Skin of body (tissue), 2 donors: ENCODE measurements around the gene FOXB2. TPM values are rescaled to one million over a fixed set of nuclear protein-coding genes. Genes with fewer than 3 reads are reported as not detected.
"Not testable (repeated sequence)": the region's sequence is repeated elsewhere in the genome, so short reads cannot be mapped to it uniquely, and the experiment has no call there.

Source experiments
- DNase-seq: peaks from one replicate; lab custom pipeline; 2025; lab: John Stamatoyannopoulos, UW
- total RNA-seq: library from RNA; depleted of rRNA; stranded (reverse); fragments of >200 nt; gene quantifications from one replicate; pipeline ENCODE4 v1.2.3, GENCODE V29; 2014

Gene FOXB2
- not detected for total RNA-seq

DNA sequence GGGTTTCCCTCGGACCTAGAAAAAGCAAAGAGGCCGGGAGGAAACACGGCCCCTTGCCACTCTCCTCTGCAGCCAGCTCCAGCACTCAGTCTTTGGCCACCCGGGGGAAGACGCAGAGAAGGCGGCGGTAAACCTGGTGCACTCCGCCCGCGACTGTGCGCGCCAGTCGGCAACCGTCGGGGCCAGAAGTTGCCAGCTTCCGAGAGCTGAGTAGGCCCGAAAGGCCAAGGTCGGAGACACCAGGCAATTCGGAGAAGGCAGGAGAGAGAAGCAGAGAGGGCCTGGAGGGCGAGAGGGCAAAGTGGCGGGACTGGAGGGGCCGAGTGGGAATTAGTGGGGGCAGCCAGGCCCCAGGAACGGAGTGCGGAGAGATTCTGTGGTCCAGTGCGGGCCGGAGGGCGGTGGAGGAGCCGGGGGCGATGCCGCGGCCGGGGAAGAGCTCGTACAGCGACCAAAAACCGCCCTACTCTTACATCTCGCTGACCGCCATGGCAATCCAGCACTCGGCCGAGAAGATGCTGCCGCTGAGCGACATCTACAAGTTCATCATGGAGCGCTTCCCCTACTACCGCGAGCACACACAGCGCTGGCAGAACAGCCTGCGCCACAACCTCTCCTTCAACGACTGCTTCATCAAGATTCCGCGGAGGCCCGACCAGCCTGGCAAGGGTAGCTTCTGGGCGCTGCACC lies at the start of gene FOXB2:
Gene FOXB2 (plus strand): TSS at position 420 of the 690 bp plus-strand sequence. CDS start 0 bp downstream, at position 420.
- no peak for DNase-seq

DNA sequence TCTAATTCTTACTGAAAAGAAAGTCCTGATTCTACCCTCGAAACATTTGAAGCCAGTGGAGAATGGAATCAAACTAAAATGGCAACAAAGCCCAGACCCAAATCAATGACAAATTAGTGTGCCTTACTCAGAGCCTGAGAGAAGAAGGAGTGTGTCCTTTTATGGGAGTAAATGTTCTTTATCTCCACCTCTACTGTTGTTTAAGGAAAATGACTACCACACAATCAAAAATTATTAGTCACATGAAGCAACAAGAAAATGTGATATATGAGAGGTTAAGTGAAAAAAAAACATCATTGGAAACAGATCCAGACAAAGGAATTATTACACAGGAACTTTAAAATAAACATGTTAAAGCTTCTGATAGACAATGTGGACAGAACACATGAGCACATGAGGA lies 49.7 kb upstream of the FOXB2 start:
- no peak for DNase-seq

DNA sequence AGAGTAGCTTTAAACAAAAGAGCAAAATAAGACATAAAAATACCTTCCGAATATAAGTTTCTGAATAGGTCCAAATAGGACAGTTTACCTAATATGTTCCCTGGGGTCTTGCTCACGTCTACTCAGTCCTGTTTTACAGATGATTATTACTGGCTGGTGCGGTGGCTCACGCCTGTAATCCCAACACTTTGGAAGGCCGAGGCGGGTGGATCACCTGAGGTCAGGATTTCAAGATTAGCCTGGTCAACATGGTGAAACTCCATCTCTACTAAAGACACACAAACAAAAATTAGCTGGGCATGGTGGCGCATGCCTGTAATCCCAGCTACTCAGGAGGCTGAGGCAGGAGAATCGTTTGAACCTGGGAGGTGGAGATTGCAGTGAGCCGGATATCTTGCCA lies 40.6 kb upstream of the FOXB2 start:
- not testable (repeated sequence) for DNase-seq

DNA sequence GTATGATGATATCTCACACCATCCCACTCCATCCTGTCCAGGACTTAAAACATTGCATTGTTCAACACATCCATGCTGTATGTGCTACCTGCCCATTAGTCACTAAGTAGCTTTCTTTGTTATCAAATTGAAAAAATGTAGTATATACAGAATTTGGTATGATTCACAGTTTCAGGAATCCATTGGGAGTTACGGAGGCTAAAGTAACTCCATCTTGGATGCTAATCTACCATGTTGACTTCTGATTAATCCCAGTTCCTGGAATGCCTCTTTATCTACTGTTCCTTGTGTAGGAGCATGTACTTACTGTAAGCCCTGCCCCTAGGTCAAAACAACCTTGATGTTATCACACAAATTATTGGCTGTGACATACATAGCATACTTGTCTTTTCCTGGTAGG lies 38.9 kb upstream of the FOXB2 start:
- no peak for DNase-seq

DNA sequence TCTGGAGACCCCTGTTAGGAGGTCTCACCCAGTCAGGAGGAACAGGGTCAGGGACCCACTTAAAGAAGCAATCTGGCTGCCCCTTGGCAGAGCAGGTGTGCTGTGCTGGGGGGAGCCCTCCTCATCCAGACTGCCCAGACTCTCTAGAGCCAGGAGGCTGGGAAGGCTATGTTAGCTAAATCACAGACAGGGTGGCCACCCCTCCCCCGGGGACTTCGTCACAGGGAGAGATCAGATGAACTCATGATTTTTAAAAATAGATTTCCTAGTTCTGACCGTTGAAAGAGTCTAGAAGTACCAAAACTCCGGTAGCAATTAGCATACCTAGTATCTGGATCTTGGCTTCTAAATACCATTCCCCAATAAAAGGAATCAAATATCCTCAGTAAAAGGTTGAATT lies 35.0 kb upstream of the FOXB2 start:
- DNase-seq, result no peak

DNA sequence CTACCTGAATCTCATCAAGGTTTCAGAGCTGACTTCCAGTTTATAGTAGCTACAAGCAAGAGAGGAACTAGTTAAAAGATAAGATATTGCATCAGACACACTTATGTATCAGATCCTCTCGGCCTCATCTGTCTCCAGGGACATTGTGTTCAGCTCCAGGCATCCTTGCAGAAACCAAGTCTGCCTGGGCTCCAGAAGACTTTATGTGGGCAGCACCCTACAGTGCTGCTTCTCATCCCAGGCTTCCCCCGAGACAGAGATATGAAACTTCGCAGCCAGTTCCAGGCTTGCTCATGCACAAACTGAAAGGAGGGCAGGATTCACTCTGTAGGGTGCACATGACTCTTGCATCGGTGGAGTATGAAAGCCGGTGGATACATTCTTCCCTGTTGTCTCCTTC lies 33.9 kb upstream of the FOXB2 start:
- no peak for DNase-seq

DNA sequence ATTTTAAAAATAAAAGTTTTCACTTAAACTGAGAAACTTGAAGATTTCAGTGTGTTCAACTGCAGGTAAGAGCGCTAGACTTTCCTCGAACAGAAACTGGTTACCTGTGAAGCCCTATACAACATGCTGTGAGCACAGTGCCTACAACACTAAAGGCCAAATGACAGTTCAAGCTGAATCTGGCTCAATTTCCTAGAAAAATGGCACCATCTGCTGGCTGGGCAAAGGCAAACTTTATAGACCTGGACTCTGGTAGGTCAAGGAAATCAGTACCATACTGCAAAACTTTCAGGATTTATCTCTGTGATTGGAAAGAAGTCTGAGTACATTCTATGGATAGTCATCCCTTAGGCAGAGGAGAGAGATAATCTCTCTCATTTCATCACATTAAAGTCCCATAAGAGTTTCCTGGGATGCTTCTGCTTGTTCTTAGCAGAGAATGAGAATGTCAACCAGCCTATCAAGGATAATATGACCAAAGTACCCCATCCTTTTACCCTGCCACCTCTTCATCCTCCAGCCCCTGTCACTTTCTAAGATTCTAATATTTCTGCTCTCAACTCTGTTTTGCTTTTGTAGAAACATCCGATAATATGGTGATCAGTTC lies 31.8 kb upstream of the FOXB2 start:
- no peak for DNase-seq

DNA sequence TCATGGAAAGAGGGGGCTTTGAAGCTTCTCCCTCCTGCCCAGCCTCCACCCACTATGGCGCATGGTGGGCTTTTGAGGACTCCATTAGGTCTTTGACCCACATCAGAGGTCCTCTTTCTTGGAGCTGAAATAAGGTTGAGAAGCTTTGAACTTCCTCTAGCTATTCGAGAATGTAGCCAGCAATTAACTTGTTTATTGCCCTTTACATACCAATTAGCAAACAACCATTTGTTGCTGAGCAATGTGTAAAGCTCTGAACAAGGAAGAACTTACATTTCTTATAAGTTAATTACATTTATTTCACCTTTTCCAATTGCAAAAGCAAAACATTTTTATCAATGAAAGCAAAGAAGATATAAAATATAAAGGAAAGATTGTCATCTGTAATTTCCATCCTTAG lies 30.5 kb upstream of the FOXB2 start:
- no peak for DNase-seq

DNA sequence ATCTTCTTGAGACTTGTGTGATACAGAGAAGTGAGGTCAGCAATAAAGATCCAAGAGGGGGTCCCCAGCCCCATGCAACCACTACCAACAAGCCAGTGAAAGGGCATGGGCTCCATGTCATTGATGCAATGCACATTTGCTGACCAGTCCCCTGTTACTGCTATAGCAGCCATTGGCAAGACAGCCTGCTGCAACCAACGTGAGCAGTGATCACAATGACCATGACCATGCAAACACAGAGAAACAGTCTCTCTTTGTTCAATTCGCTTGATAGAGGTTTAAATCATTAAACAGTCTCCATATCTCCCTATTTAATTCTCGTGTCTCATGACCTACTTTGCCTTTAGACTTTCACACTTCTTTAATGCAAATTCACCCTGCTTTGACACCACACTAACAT lies 30.0 kb upstream of the FOXB2 start:
- DNase-seq, result no peak

DNA sequence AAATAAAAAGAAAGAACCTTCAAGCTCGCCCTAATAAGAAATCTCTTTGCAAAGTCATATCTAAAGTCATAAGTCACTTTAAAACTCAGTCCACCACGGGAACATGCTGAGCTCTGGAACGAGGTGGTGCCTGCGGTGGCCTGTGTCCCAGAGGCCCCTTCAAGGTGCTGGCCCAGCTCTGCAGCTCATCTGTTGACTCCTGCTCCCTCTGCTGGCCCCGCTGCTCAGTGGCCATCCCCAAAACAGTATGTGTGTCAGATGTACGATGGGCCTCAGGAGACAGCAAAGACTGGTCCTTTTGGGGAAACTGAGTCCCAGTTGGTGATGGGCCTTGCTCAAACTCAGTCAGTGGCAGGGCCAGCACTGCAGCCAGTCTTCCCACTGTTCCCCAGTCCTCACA lies 22.8 kb upstream of the FOXB2 start:
- no peak for DNase-seq

DNA sequence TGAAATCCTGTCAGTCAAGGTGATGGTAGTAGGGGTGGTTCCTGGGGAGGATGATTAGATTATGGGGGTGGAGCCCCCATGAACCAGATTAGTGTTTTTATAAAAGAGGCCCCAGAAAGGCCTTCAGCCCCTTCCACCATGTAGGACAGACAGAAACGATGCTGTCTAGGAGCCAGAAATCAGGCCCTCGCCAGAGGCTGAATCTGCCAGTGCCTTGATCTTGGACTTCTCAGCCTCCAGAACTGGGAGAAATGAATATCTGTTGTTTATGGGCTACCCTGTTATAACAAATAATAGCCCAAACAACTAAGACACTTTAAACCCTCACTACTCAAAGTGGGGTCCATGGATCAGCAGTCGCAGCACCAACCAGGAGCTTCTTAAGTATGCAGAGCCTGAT lies 20.2 kb upstream of the FOXB2 start:
- DNase-seq, result no peak

DNA sequence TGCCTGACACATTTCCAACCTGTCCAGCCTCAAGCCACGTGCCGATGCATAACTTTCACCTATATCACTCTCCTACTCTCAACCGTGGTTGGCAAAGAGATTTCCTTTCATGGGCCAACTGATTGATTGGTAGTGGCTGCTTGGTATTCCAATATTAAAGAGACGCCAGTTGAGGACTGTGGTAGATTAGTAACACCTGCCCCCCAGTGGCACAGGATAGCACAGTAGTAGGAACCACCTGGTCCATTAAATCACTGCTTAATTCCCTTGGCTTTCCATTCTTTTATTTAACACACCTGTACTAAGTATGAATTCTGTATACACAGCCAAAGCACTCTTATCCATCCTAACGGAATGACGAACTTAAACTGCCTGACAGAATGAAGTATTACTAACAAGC lies 19.1 kb upstream of the FOXB2 start:
- no peak for DNase-seq

DNA sequence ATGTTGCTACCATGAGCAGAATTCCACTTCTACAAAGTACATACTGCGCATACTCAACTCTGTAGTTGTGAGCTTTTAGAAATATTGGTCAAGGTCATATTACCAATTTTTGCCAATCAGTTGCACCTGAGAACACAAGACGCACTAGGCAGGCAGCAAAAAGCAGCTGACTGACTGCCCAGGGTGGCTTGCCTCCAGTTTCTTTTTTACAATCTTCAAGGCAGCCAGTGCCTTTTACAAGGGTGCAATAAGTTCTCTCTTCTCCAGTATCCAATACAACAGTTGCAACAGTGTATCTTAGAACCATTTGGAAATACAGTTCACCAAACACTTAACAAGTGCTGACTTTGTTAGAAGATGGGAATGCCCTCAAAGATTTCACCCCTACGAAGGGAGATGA lies 16.1 kb upstream of the FOXB2 start:
- no peak for DNase-seq

DNA sequence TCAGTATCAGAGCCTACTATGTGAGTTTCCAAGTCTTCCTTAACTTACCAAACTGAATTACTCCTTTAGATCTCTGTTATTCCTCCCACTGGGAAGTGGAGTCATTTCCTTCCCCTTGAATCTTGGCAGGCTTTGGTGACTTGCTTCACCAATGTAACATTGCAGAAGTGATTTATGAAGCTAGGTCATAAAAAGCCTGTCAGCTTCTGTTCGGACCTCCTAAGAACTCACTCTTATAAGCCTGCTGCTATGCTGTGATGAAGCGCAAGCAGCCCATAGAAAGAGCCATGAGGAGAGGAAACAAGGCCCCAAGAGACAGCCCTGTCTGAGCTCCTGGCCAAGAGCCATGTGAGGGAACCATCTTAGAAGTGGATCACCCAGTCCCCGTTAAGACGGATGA lies 14.2 kb upstream of the FOXB2 start:
- DNase-seq, result no peak

DNA sequence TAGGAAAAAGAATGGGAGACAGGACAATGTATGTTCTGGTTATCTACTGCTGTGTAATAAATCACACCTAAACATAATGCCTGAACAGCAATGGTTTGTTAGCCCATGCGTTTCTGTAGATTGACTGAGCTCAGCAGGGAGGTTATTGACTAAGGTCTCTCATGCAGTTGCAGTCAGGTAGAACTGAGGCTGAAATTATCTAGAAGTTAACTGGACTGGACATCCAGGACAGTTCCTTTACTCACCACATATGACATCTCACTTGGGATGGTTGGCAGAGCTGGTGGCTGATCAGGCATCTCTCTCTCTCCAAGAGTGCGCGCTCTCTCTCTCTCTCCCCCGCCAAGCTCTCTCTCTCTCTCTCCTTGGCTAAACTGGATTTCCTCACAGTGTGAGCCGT lies 8.9 kb upstream of the FOXB2 start:
- no peak for DNase-seq

DNA sequence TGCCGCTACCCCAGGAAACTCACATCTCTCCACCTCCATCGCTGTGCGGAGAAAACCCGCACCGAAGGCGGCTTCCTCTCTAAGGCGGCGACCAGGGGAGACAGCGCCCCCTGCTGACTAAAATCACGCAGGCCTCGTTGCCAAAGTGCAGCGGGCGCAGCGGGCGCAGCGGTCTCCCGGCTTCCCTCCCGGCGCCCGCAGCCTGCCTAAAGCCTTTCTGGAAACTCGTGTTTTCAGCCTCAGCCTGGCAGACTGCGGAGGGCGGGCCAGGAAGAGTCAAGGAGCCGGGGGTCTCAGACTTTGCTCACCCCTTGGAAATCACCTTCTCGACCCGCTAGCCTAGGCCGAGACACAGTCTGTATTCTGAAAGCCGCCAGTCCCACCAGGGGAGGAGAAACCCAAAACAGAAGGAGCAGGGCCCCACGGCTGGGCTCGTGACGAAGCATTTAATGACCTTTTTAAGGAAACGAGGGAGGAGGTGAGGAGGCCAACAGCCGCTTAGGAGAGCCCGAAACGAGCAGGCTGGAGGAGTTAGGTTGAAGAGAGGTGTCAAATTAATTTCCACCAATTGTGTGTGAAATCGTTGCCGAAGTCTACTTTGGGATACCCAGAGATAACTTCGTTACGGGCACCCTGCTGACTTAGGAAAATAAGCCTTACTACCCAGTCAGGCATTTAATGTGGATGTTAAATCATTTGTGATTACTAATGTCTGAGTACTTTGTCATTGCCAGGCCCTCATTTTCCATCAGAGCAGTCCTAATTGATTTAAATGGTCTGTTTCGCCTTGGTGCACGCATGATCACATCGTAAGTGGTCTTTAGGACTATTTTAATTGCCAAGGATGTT lies 7.3 kb upstream of the FOXB2 start:
- DNase-seq, result no peak

DNA sequence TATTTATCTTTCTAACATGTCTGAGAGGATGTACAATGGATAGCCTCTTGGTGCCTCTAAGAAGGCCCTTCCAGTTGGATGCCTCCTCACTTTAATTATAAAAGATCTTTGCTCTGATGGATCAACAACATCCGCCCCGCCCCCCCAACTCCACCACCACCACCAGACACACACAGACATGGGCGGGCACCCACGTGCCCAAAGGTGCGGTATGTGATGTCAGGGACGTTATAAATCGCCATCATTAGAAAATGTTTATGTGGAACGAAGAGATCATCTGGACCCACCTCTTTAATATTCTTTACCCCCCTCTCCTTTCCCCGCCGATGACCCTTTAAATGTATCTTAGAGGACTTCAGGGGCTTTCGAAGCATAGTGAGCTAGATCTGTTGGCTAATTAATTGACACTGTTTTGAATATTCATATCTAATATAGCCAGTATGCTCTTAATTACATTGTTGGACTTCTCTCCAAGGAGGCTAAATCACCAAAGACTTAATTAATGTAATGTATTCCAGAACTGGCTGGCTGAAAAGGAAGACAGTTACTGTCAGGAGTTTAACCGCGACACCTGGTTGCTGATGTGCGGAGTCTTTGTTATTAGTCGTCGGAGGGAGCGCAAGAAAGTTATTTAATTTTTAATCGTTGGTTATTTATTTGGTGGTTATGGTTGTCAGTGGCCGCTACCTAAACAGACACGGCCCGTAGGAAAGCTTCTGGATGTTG lies 6.1 kb upstream of the FOXB2 start:
- DNase-seq, result no peak

DNA sequence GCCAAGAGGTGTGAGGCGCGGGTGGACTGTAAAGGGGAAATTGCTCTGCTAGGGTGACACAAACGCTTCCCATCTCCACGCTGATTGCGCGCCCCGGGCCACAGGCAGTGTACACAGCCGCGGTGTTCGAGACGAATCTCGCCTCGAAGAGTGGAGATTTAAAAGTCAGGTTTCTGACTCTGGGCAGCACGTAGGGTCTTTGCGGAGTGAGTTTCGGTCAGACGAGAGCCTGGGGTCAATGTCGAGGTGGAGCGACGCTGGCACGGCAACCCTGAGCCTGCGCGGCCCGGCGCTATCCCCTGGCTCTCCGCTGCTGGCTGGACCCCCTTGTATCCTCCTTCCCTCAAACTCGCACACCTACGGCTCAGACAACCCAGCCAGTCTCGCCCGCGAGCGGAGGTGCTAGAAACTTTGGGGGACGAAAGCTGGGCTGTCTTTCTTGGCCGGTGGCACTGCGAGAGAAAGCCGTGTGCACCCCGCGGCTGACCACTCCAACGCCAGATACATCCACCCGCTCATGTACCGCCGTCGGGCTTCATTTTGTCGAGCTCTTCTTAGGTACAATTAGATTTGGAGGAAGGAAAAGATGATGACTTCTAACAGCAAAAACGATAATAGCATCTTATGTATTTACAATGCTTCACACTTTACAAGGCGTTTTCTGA lies 5.4 kb upstream of the FOXB2 start:
- no peak for DNase-seq

DNA sequence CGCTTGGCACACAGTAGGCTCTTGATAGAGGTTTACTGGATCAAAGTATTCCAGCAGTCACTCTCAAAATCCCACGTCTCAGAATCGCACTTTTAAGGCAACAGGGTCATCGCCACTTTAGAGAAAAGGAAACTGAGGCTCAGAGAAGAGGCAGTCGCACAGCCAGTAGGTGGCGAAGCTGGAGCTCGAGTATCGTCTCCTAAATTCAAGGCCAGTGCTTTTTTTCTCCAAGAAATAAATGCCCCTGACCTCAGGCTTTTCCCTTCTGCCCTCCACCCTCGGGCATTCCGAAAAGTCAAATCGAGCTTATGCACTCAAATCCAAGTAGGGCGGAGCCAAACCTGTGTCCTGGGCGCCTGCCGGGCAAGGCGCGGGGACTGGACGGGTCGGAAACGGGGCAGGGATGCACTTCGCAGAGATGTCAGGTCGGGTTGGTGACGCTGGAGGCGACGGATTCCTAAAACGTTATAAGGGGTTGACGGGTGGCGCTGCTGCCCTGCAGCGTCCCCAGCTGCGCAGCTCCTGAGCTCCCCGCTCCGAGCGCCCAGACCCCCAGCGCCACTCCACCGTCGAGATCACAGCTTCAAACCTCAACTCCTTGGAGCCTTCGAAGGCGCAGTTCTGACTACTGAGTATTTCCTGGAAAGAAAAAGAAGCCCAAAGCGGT lies 4.7 kb upstream of the FOXB2 start:
- DNase-seq, result no peak

DNA sequence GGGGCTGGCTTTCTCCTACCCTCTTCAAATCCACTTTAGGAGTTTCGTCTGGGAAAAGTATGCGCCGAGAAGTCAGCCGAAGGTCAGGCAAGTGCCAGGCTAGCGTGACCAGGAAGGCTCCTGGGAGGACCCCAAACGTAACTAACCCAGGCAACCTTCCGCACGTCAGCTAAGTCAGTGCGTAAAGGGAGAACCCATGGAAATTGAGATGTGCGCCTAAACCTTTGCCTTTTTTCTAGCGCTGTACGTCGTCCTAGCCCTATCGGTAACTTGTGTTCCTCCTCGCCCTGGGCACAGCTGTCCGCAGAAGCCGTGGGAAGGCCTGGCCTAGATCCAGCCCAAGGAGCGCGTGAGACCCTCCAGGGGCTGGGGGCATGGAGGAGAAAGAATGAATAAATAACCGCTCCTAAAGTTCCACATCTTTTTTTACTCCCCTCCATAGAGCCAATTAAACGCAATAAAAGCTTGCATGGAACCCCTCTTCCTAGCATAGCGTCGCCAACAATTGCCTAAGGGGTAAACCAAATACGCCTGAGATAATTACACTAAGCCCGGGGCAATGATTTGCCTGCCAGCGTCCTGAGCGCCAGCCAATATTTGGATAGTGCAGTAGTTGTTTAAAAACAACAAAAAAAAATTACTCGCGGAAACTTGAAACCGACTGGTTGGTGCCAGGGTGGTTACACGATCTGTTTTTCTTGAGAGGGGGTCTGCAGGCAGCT lies 4.0 kb upstream of the FOXB2 start:
- no peak for DNase-seq
